Lung (tissue), 12 donors: Measurements from ENCODE around the gene TRNAU1AP. TPM values are rescaled to one million over a fixed set of nuclear protein-coding genes. Genes with fewer than 3 reads are reported as not detected.

ENCODE experiments used
- ATAC-seq: fragments of 200-7000 bp; cut with Tn5 transposase; one replicate; pipeline ENCODE4 v1.9.1; 2020; ENCODE audit warnings: moderate number of reproducible peaks; ENCODE audit not compliant: insufficient read depth, low FRiP score
- DNase-seq, 3 donors: peaks; one replicate each; pipeline ENCODE4 v3.0.0-alpha.2; 2013 to 2017
- H3K27ac ChIP-seq, 2 donors: one replicate each; pipeline ENCODE4 v1.5.1; 2013; ENCODE audit warnings: mild to moderate bottlenecking in 2 of 2, moderate library complexity in 2 of 2, control low read depth in 1 of 2, inconsistent platforms in 1 of 2, low read depth in 1 of 2, low read length in 1 of 2
- H3K27me3 ChIP-seq, 3 donors: one replicate each; pipeline ENCODE4 v1.5.1; 2013; ENCODE audit warnings: low read length in 2 of 3; ENCODE audit not compliant: control insufficient read depth in 3 of 3, insufficient read depth in 3 of 3
- H3K36me3 ChIP-seq, 4 donors: one replicate each; pipeline ENCODE4 v1.5.1; 2013; ENCODE audit warnings: low read length in 4 of 4, mild to moderate bottlenecking in 1 of 4, moderate library complexity in 1 of 4; ENCODE audit not compliant: control insufficient read depth in 4 of 4, insufficient read depth in 4 of 4
- H3K4me1 ChIP-seq, 5 donors: one replicate each; pipeline ENCODE4 v1.5.1; 2013; ENCODE audit warnings: low read length in 5 of 5, mild to moderate bottlenecking in 2 of 5, moderate library complexity in 1 of 5; ENCODE audit not compliant: control insufficient read depth in 5 of 5, insufficient read depth in 5 of 5
- H3K4me3 ChIP-seq: one replicate; pipeline ENCODE4 v1.5.1; 2013; ENCODE audit warnings: mild to moderate bottlenecking, control low read depth, moderate library complexity
- H3K9ac ChIP-seq, 2 donors: one replicate each; pipeline ENCODE4 v1.5.1; 2013; ENCODE audit warnings: low read length in 2 of 2, control low read depth in 1 of 2; ENCODE audit not compliant: insufficient read depth in 1 of 2
- H3K9me3 ChIP-seq, 4 donors: one replicate each; pipeline ENCODE4 v1.5.1; 2013; ENCODE audit warnings: low read length in 3 of 4, mild to moderate bottlenecking in 1 of 4, moderate library complexity in 1 of 4; ENCODE audit not compliant: control insufficient read depth in 4 of 4, insufficient read depth in 3 of 4
- WGBS, 2 donors: extraction: QIAGEN DNeasy Blood & Tissue Kit; methylation state at CpG; one replicate each; pipeline ENCODE4 v1.1.7; 2013; 5-methylcytosine and 5-hydroxymethylcytosine counted together
- polyA plus RNA-seq, 2 donors: library from polyadenylated mRNA; stranded (reverse); fragments of 200-250 nt; gene quantifications; one replicate each; pipeline ENCODE4 v1.2.1, GENCODE V29; 2013
- total RNA-seq, 2 donors: library from RNA; depleted of rRNA in 1 of 2; stranded (reverse); fragments of >200 nt in 1 of 2; gene quantifications; one replicate each; pipeline ENCODE4 v1.2.1, GENCODE V29; 2014 to 2021
- TF ChIP-seq, protein P1 (sequence below): IDR thresholded peaks from 2 replicates; pipeline ENCODE4 v1.5.1; 2012; ENCODE audit warnings: mild to moderate bottlenecking; ENCODE audit errors: control extremely low read depth, extremely low read depth
- donor health status: control.
- donor health status: control.
- donor health status: Bipolar disorder and iron deficiency.
- donor health status: healthy.
- donor health status: DM: yes; HTN: yes; CAD: no.

The TRNAU1AP gene
- total and polyA plus RNA-seq, 4 donors, result 25.4 to 40.2 (median 30.2) TPM

DNA sequence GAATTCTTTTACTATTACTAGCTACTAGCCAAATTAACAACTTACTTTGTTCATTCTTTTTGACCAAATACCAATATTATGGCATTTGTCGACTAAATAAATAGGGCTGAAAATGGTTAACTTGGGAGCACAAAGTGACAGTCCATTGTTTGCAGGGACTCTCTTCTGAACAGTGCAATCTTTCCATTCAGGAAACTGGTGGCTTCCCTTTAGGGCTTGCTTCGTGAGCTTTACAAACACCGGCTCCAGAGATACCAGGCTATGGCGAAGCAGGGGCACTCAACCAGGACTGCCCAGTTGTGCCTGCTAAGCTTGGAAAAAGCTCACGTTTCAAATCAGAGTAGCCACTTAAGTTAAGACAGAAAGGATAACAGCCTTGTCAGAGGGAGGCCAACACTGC is 51.5 kb downstream of the TRNAU1AP start:
- TF ChIP-seq, protein P1, sequence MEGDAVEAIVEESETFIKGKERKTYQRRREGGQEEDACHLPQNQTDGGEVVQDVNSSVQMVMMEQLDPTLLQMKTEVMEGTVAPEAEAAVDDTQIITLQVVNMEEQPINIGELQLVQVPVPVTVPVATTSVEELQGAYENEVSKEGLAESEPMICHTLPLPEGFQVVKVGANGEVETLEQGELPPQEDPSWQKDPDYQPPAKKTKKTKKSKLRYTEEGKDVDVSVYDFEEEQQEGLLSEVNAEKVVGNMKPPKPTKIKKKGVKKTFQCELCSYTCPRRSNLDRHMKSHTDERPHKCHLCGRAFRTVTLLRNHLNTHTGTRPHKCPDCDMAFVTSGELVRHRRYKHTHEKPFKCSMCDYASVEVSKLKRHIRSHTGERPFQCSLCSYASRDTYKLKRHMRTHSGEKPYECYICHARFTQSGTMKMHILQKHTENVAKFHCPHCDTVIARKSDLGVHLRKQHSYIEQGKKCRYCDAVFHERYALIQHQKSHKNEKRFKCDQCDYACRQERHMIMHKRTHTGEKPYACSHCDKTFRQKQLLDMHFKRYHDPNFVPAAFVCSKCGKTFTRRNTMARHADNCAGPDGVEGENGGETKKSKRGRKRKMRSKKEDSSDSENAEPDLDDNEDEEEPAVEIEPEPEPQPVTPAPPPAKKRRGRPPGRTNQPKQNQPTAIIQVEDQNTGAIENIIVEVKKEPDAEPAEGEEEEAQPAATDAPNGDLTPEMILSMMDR, result no peak
- peaks cover 12 to 31% (median 22%) of the 10 kb centered on the region in 4 donors for H3K36me3 ChIP-seq
- no peaks in the 10 kb centered on the region for H3K9me3 ChIP-seq
- DNase-seq (no peak), ATAC-seq (no peak)
- H3K27me3 ChIP-seq, result no peaks in the 10 kb centered on the region
- no peak overlapping the region for H3K4me3 ChIP-seq
- H3K27ac ChIP-seq, result no peak overlapping the region
- H3K4me1 ChIP-seq, result no peaks in the 10 kb centered on the region
- no peak overlapping the region for H3K9ac ChIP-seq
- WGBS, 2 donors, result 76 to 86% methylated on average over 5 of the region's 5 CpGs

DNA sequence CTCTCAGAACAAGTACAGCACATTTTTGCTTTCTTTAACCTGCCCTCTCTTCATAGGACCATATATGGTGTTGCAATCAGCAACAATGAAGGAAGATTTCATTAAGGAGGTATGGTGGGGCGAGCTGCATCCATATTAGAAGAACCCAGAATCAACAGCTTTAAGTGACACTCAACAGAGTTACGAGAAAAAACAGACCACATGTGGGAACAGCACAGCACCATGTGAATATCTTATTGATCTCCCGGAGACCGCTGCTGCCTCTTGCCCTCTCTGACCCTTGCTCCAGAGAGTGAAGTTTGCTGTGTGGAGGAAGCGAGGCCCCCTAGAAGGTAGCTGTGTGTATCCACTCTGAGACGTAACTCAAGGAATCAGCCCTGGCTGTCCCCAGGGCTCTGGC is 52.1 kb downstream of the TRNAU1AP start:
- Histone ChIP-seq H3K27me3 (no peaks in the 10 kb centered on the region), H3K9ac (no peak overlapping the region), H3K4me1 (no peaks in the 10 kb centered on the region), H3K36me3 (peaks cover 12 to 33% (median 23%) of the 10 kb centered on the region in 4 donors), H3K9me3 (no peaks in the 10 kb centered on the region), H3K27ac (no peak overlapping the region), H3K4me3 (no peak overlapping the region)
- ATAC-seq, result no peak
- DNase-seq, result no peak
- WGBS, 2 donors, result 96 to 99% methylated on average over 6 of the region's 6 CpGs
- TF ChIP-seq, protein P1, result no peak

DNA sequence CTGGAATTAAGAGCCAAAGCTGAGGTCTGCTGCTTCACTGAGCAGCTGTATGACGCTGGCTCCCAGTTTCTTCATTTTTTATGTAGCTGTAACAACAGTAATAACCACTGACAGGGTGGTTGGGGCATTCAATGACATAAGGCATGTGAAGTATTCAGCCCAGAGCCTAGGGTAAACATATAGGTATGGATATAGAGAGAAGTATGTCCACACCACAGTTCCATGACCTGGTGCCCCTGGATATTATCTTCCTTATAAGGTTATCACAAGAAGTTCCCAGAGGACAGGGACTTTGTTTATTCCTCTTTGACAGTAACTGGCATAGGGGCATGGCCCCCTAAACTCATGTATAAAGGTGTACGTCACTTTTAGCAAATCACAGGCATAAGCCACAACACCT is 53.9 kb downstream of the TRNAU1AP start:
- no peaks in the 10 kb centered on the region for H3K4me1 ChIP-seq
- no peak overlapping the region for H3K9ac ChIP-seq
- H3K4me3 ChIP-seq, result no peak overlapping the region
- 87 to 95% methylated on average over 2 of the region's 2 CpGs for WGBS, 2 donors
- TF ChIP-seq, protein P1, result no peak
- H3K36me3 ChIP-seq, result peaks cover 12 to 35% (median 34%) of the 10 kb centered on the region in 4 donors
- H3K27ac ChIP-seq, result no peak overlapping the region
- no peaks in the 10 kb centered on the region for H3K9me3 ChIP-seq
- ATAC-seq (no peak), DNase-seq (no peak)
- no peaks in the 10 kb centered on the region for H3K27me3 ChIP-seq

DNA sequence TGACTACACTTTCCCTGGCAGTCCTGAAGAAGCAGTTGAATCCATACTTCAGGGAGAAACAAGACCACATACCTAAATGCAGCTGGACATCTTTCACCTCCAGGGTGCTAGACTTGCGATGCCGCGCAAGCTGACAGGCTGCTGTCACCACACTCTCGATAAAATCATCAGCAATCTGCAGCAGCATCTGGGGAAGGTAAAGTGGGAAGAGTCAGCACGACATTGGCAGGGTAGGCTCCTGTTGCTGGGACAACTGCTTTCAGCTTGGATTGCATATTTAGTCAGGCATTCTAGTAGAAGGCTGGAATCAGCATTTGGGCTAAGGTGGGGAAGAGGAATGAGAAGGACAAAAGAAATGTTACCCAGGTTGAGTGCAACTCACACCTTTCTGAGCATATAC is 60.3 kb downstream of the TRNAU1AP start:
- WGBS, 2 donors, result 95 to 98% methylated on average over 5 of the region's 5 CpGs
- Histone ChIP-seq H3K9me3 (no peaks in the 10 kb centered on the region), H3K27me3 (no peaks in the 10 kb centered on the region), H3K36me3 (peaks cover 15 to 30% (median 27%) of the 10 kb centered on the region in 4 donors), H3K4me1 (no peaks in the 10 kb centered on the region), H3K4me3 (no peak overlapping the region), H3K9ac (no peak overlapping the region), H3K27ac (no peak overlapping the region)
- no peak for DNase-seq
- ATAC-seq, result no peak
- TF ChIP-seq, protein P1, result no peak
